HCT116 (cell line): ENCODE measurements around the gene SMIM45.

Source experiments
- ATAC-seq: fragments of 200-7000 bp; cut with Tn5 transposase; 2 replicates; pipeline ENCODE4 v1.9.1; 2020; ENCODE audit warnings: mild to moderate bottlenecking, moderate library complexity
- BruUV-seq: library from RNA; stranded (reverse); fragments of 400-500 nt; replicated peaks from 2 replicates; lab custom pipeline; 2021; lab: Mats Ljungman, UMichigan
- CTCF ChIA-PET: fragments of 300-600 bp; sonication (Branson Sonifier 250); formaldehyde crosslinking; loops from one replicate; lab custom pipeline; 2021; ENCODE audit warnings: antibody characterized with exemption; lab: Charles Lee
- POLR2A ChIA-PET: fragments of 300-600, 350-600 bp; sonication (Branson Sonifier 250); formaldehyde crosslinking; loops from one replicate; lab custom pipeline; 2021; ENCODE audit warnings: antibody characterized with exemption; lab: Charles Lee
- RAD21 ChIA-PET, 2 experiments: fragments of 300-600 bp; sonication (Branson Sonifier 250); formaldehyde crosslinking; loops; one replicate each; lab custom pipeline; 2023; ENCODE audit warnings: low total read pairs in 2 of 2; ENCODE audit not compliant: uncharacterized antibody in 2 of 2, unreplicated experiment in 2 of 2, low non-redundant PET in 1 of 2; lab: Charles Lee
- DNase-seq: peaks from one replicate; pipeline ENCODE4 v3.0.0-alpha.2; 2010; ENCODE audit warnings: low read depth, low spot score
- H2AFZ ChIP-seq: fragments of 200-600 bp; shearing (Covaris generic), sonication (generic); 2 replicates; pipeline ENCODE4 v1.6.1; 2017; ENCODE audit warnings: low read depth, mixed run types, mixed read lengths, antibody characterized with exemption, low read length; ENCODE audit not compliant: poor library complexity, severe bottlenecking
- H3K27ac ChIP-seq: 2 replicates; pipeline ENCODE4 v1.5.1; 2012; ENCODE audit warnings: low read depth, low read length
- H3K27me3 ChIP-seq: fragments of 200-600 bp; sonication (generic); 2 replicates; pipeline ENCODE4 v1.6.1; 2016; ENCODE audit warnings: mixed run types, low read length, mixed read lengths; ENCODE audit not compliant: insufficient read depth
- H3K36me3 ChIP-seq, 2 experiments: fragments of 200-500 bp in 1 of 2; fragments of 200-600 bp in 1 of 2; sonication (Bioruptor generic) in 1 of 2; sonication (generic) in 1 of 2; 2 replicates each; pipeline versions ENCODE4 v1.5.1 to v1.6.1; 2014 to 2016; ENCODE audit warnings: low read length in 2 of 2, inconsistent platforms in 1 of 2, mixed read lengths in 1 of 2, mixed run types in 1 of 2; ENCODE audit not compliant: insufficient read depth in 2 of 2, control insufficient read depth in 1 of 2
- H3K4me1 ChIP-seq, 2 experiments: fragments of 200-600 bp in 1 of 2; sonication (generic) in 1 of 2; 2 replicates each; pipeline versions ENCODE4 v1.5.1 to v1.6.1; 2012 to 2017; ENCODE audit warnings: low read length in 2 of 2, inconsistent platforms in 1 of 2, mild to moderate bottlenecking in 1 of 2, mixed read lengths in 1 of 2, mixed run types in 1 of 2, moderate library complexity in 1 of 2; ENCODE audit not compliant: insufficient read depth in 2 of 2, control insufficient read depth in 1 of 2
- H3K4me2 ChIP-seq: fragments of 200-600 bp; sonication (generic); 2 replicates; pipeline ENCODE4 v1.6.1; 2017; ENCODE audit warnings: mixed run types, low read length, mixed read lengths
- H3K4me3 ChIP-seq, 2 experiments: fragments of 200-600 bp in 1 of 2; sonication (generic) in 1 of 2; replicated peaks in 1 of 2; 2 replicates each; pipeline ENCODE4 v1.5.1; 2011 to 2016; ENCODE audit warnings: low read length in 2 of 2, control low read depth in 1 of 2, low read depth in 1 of 2, mild to moderate bottlenecking in 1 of 2, mixed read lengths in 1 of 2, mixed run types in 1 of 2
- H3K79me2 ChIP-seq: fragments of 200-600 bp; sonication (generic); 2 replicates; pipeline ENCODE4 v1.6.1; 2017; ENCODE audit warnings: mild to moderate bottlenecking, mixed run types, low read length, moderate library complexity, mixed read lengths; ENCODE audit not compliant: insufficient read depth
- H3K9ac ChIP-seq: fragments of 200-600 bp; sonication (generic); 2 replicates; pipeline ENCODE4 v1.6.1; 2016; ENCODE audit warnings: low read length, mixed read lengths
- H3K9me2 ChIP-seq: fragments of 200-600 bp; sonication (generic), shearing (Covaris generic); 2 replicates; pipeline ENCODE4 v1.6.1; 2017; ENCODE audit warnings: mixed run types, mild to moderate bottlenecking, moderate library complexity; ENCODE audit not compliant: insufficient read depth
- H3K9me3 ChIP-seq, 2 experiments: fragments of 200-500 bp in 1 of 2; fragments of 200-600 bp in 1 of 2; sonication (Bioruptor generic) in 1 of 2; sonication (generic) in 1 of 2; 2 replicates each; pipeline ENCODE4 v1.6.1; 2014 to 2017; ENCODE audit warnings: low read length in 2 of 2, mixed read lengths in 2 of 2, inconsistent platforms in 1 of 2, low read depth in 1 of 2, mild to moderate bottlenecking in 1 of 2, mixed run types in 1 of 2, moderate library complexity in 1 of 2; ENCODE audit not compliant: control insufficient read depth in 1 of 2, insufficient read depth in 1 of 2
- H4K20me1 ChIP-seq: fragments of 200-600 bp; sonication (generic), shearing (Covaris generic); 2 replicates; pipeline ENCODE4 v1.6.1; 2017; ENCODE audit warnings: mixed run types, mild to moderate bottlenecking, moderate library complexity; ENCODE audit not compliant: insufficient read depth
- CTCF ChIP-seq, 3 experiments: fragments of 200-600 bp in 1 of 3; sonication (generic) in 1 of 3; IDR thresholded peaks in 2 of 3; conservative IDR thresholded peaks in 1 of 3; 2 replicates each; pipeline ENCODE4 v1.5.1; 2012 to 2017; ENCODE audit warnings: low read depth in 2 of 3, low read length in 2 of 3, antibody characterized with exemption in 1 of 3, borderline replicate concordance in 1 of 3, control low read depth in 1 of 3, mild to moderate bottlenecking in 1 of 3, mixed read lengths in 1 of 3, mixed run types in 1 of 3, moderate library complexity in 1 of 3; ENCODE audit not compliant: insufficient read depth in 1 of 3
- EGR1 ChIP-seq: IDR thresholded peaks from 2 replicates; pipeline ENCODE4 v1.6.1; 2012; ENCODE audit warnings: low read depth
- ELF1 ChIP-seq: IDR thresholded peaks from 2 replicates; pipeline ENCODE4 v1.6.1; 2012; ENCODE audit warnings: low read depth, borderline replicate concordance
- EZH2 ChIP-seq: fragments of 200-600 bp; sonication (generic); IDR thresholded peaks from 2 replicates; pipeline ENCODE4 v1.6.1; 2017; ENCODE audit warnings: antibody characterized with exemption, mixed run types
- EZH2phosphoT487 ChIP-seq: fragments of 200-600 bp; IDR thresholded peaks from 2 replicates; pipeline ENCODE4 v1.6.1; 2018; ENCODE audit warnings: antibody characterized with exemption, borderline replicate concordance
- MAX ChIP-seq: IDR thresholded peaks from 2 replicates; pipeline ENCODE4 v1.6.1; 2012
- POLR2A ChIP-seq: IDR thresholded peaks from 2 replicates; pipeline ENCODE4 v1.7.0; 2011; ENCODE audit warnings: borderline replicate concordance; ENCODE audit not compliant: insufficient read depth, insufficient read length; ENCODE audit errors: extremely low read depth
- POLR2AphosphoS5 ChIP-seq: IDR thresholded peaks from 2 replicates; pipeline ENCODE4 v1.6.1; 2011; ENCODE audit warnings: mild to moderate bottlenecking, low read depth, low read length, moderate library complexity
- REST ChIP-seq: IDR thresholded peaks from 2 replicates; pipeline ENCODE4 v1.6.1; 2012; ENCODE audit warnings: low read depth
- SIN3A ChIP-seq: IDR thresholded peaks from 2 replicates; pipeline ENCODE4 v1.6.1; 2012; ENCODE audit warnings: low read depth
- SP1 ChIP-seq: IDR thresholded peaks from 2 replicates; pipeline ENCODE4 v1.6.1; 2012; ENCODE audit warnings: low read depth
- SRF ChIP-seq: IDR thresholded peaks from 2 replicates; pipeline ENCODE4 v1.6.1; 2012; ENCODE audit warnings: low read depth
- TCF7L2 ChIP-seq: IDR thresholded peaks from 2 replicates; pipeline ENCODE4 v1.7.0; 2011; ENCODE audit warnings: borderline replicate concordance, inconsistent platforms; ENCODE audit not compliant: insufficient read depth, insufficient read length; ENCODE audit errors: extremely low read depth
- ZFX ChIP-seq: fragments of 450-650 bp; IDR thresholded peaks from 2 replicates; pipeline ENCODE4 v1.6.1; 2017
- intact Hi-C: fragments of 100-400 bp; cut with micrococcal nuclease; formaldehyde crosslinking; loops from 2 replicates; pipeline ENCODE4 v1.10.0; 2022

SMIM45 gene

GRCh38 chr22:41946629-41947423, 5.1 kb upstream of the SMIM45 start, which contains the start of gene CENPM:
TSS of gene CENPM (minus strand) at chr22:41947152. CDS start at chr22:41947076, 76 bp downstream.
- CTCF ChIA-PET, result interaction anchor here (0.8 to 1.9 kb wide), 8 partner anchors 10 to 497 kb away, joined by 3 to 11 read pairs (median 4); partner anchors contain the start of genes NDUFA6 and SREBF2
- Histone ChIP-seq H3K27ac (peak within 1 kb of the TSS; percentile 86), H3K9me2 (no peaks in the 10 kb centered on the region), H3K27me3 (no peaks in the 10 kb centered on the region), H3K36me3 (peaks cover 24 to 28% of the 10 kb centered on the region in 2 experiments), H3K9me3 (no peaks in the 10 kb centered on the region), H3K9ac (peak within 1 kb of the TSS; percentile 94), H2AFZ (peak within 1 kb of the TSS; percentile 82), H4K20me1 (peaks cover 4% of the 10 kb centered on the region; the same call in 1 of the 2 replicates), H3K79me2 (peaks cover 45% of the 10 kb centered on the region), H3K4me2 (peak within 1 kb of the TSS; percentile 94), H3K4me1 (peaks cover 14 to 41% of the 10 kb centered on the region in 2 experiments), H3K4me3 (peak within 1 kb of the TSS; percentile 74 to 85)
- RAD21 ChIA-PET, result interaction anchor here in 1 of 2 experiments (0.7 kb wide), 1 partner anchor 114 kb away, joined by 3 read pairs; the partner anchor contains the start of gene SREBF2
- ATAC-seq (peak; percentile 95), DNase-seq (peak; percentile 92)
- TF ChIP-seq SRF (no peak), POLR2AphosphoS5 (peak; percentile 66), TCF7L2 (peak; percentile 23), EGR1 (peak; percentile 80), EZH2 (no peak), POLR2A (peak; percentile 84), SP1 (peak; percentile 87), ELF1 (no peak), MAX (peak; percentile 95), EZH2phosphoT487 (no peak), ZFX (peak; percentile 42; the same call in 1 of the 2 replicates), CTCF (IDR thresholded peaks at IDR 0.05 in 2 of 3, conservative IDR thresholded peaks at IDR 0.05 in 1 of 3; ENCODE audit: borderline replicate concordance in 1 of 3, insufficient read depth in 1 of 3, low read depth in 2 of 3, low read length in 2 of 3) (no peak), SIN3A (peak; percentile 90), REST (no peak)
- POLR2A ChIA-PET, result interaction anchor here (0.7 to 1.0 kb wide), 5 partner anchors 9 to 668 kb away, joined by 3 to 4 read pairs (median 3); partner anchors contain the start of gene POLDIP3
- intact Hi-C loops, result loop anchor here (5.0 kb wide), 1 partner anchor 165 kb away; no protein-coding TSS in a partner anchor
- TSS peak; percentile 67 for BruUV-seq
